ENCODE measurements around the gene NFKBIE.
A peak's percentile ranks its signal among the peaks of the same experiment; 100 is the strongest.

Gene NFKBIE

GRCh38 chr6:44229376-44230033 is 35.8 kb downstream of the NFKBIE start:
- peaks cover 23% of the 10 kb centered on the region for H3K4me1 ChIP-seq (ENCODE audit: control insufficient read depth, insufficient read depth, low read length)
- H3K9me3 ChIP-seq (ENCODE audit: control insufficient read depth, insufficient read depth, low read length) = no peaks in the 10 kb centered on the region
- no peak overlapping the region for H3K9ac ChIP-seq (ENCODE audit: low read depth, low read length)
- H3K27me3 ChIP-seq (ENCODE audit: control insufficient read depth, insufficient read depth, low read length) = no peaks in the 10 kb centered on the region
- no peak overlapping the region for H3K4me3 ChIP-seq (ENCODE audit: low read depth, low read length)
- peaks cover 44% of the 10 kb centered on the region for H3K36me3 ChIP-seq (ENCODE audit: control insufficient read depth, insufficient read depth, low read length)

- H3K27me3 ChIP-seq (ENCODE audit: control insufficient read depth, insufficient read depth, low read length) = no peaks in the 10 kb centered on the region
- H3K36me3 ChIP-seq (ENCODE audit: control insufficient read depth, insufficient read depth, low read length) = peaks cover 44% of the 10 kb centered on the region
- H3K4me1 ChIP-seq (ENCODE audit: control insufficient read depth, insufficient read depth, low read length) = peaks cover 20% of the 10 kb centered on the region
- no peak overlapping the region for H3K4me3 ChIP-seq (ENCODE audit: low read depth, low read length)
- no peaks in the 10 kb centered on the region for H3K9me3 ChIP-seq (ENCODE audit: control insufficient read depth, insufficient read depth, low read length)
- no peak overlapping the region for H3K9ac ChIP-seq (ENCODE audit: low read depth, low read length)
Measured at GRCh38 chr6:44228836-44229235, 36.5 kb downstream of the NFKBIE start.

GRCh38 chr6:44228433-44228832 is 36.9 kb downstream of the NFKBIE start:
- H3K9me3 ChIP-seq (ENCODE audit: control insufficient read depth, insufficient read depth, low read length) = no peaks in the 10 kb centered on the region
- H3K9ac ChIP-seq (ENCODE audit: low read depth, low read length) = no peak overlapping the region
- H3K36me3 ChIP-seq (ENCODE audit: control insufficient read depth, insufficient read depth, low read length) = peaks cover 44% of the 10 kb centered on the region
- no peak overlapping the region for H3K4me3 ChIP-seq (ENCODE audit: low read depth, low read length)
- H3K4me1 ChIP-seq (ENCODE audit: control insufficient read depth, insufficient read depth, low read length) = peaks cover 20% of the 10 kb centered on the region
- no peaks in the 10 kb centered on the region for H3K27me3 ChIP-seq (ENCODE audit: control insufficient read depth, insufficient read depth, low read length)

- Histone ChIP-seq H3K27me3 (ENCODE audit: control insufficient read depth, insufficient read depth, low read length) (no peaks in the 10 kb centered on the region), H3K4me3 (ENCODE audit: low read depth, low read length) (no peak overlapping the region), H3K4me1 (ENCODE audit: control insufficient read depth, insufficient read depth, low read length) (peaks cover 20% of the 10 kb centered on the region), H3K36me3 (ENCODE audit: control insufficient read depth, insufficient read depth, low read length) (peaks cover 42% of the 10 kb centered on the region), H3K9me3 (ENCODE audit: control insufficient read depth, insufficient read depth, low read length) (no peaks in the 10 kb centered on the region), H3K9ac (ENCODE audit: low read depth, low read length) (no peak overlapping the region)
Measured at GRCh38 chr6:44228031-44228430, 37.3 kb downstream of the NFKBIE start.

GRCh38 chr6:44227148-44227793 is 38.1 kb downstream of the NFKBIE start:
- no peaks in the 10 kb centered on the region for H3K9me3 ChIP-seq (ENCODE audit: control insufficient read depth, insufficient read depth, low read length)
- H3K4me1 ChIP-seq (ENCODE audit: control insufficient read depth, insufficient read depth, low read length) = peaks cover 20% of the 10 kb centered on the region
- no peak overlapping the region for H3K4me3 ChIP-seq (ENCODE audit: low read depth, low read length)
- H3K9ac ChIP-seq (ENCODE audit: low read depth, low read length) = no peak overlapping the region
- H3K27me3 ChIP-seq (ENCODE audit: control insufficient read depth, insufficient read depth, low read length) = no peaks in the 10 kb centered on the region
- peaks cover 36% of the 10 kb centered on the region for H3K36me3 ChIP-seq (ENCODE audit: control insufficient read depth, insufficient read depth, low read length)

GRCh38 chr6:44226368-44227147 is 38.8 kb downstream of the NFKBIE start:
- Histone ChIP-seq H3K4me1 (ENCODE audit: control insufficient read depth, insufficient read depth, low read length) (peaks cover 23% of the 10 kb centered on the region), H3K4me3 (ENCODE audit: low read depth, low read length) (no peak overlapping the region), H3K36me3 (ENCODE audit: control insufficient read depth, insufficient read depth, low read length) (peaks cover 30% of the 10 kb centered on the region), H3K9ac (ENCODE audit: low read depth, low read length) (peak overlapping the region; percentile 24), H3K27me3 (ENCODE audit: control insufficient read depth, insufficient read depth, low read length) (no peaks in the 10 kb centered on the region), H3K9me3 (ENCODE audit: control insufficient read depth, insufficient read depth, low read length) (no peaks in the 10 kb centered on the region)

- H3K4me3 ChIP-seq (ENCODE audit: low read depth, low read length) = peak overlapping the region; percentile 18
- no peaks in the 10 kb centered on the region for H3K27me3 ChIP-seq (ENCODE audit: control insufficient read depth, insufficient read depth, low read length)
- H3K9me3 ChIP-seq (ENCODE audit: control insufficient read depth, insufficient read depth, low read length) = no peaks in the 10 kb centered on the region
- peaks cover 26% of the 10 kb centered on the region for H3K36me3 ChIP-seq (ENCODE audit: control insufficient read depth, insufficient read depth, low read length)
- peaks cover 26% of the 10 kb centered on the region for H3K4me1 ChIP-seq (ENCODE audit: control insufficient read depth, insufficient read depth, low read length)
- peak overlapping the region; percentile 24 for H3K9ac ChIP-seq (ENCODE audit: low read depth, low read length)
Measured at GRCh38 chr6:44225579-44226325, 39.6 kb downstream of the NFKBIE start.

- Histone ChIP-seq H3K4me3 (ENCODE audit: low read depth, low read length) (peak overlapping the region; percentile 90), H3K36me3 (ENCODE audit: control insufficient read depth, insufficient read depth, low read length) (peaks cover 20% of the 10 kb centered on the region), H3K9me3 (ENCODE audit: control insufficient read depth, insufficient read depth, low read length) (no peaks in the 10 kb centered on the region), H3K4me1 (ENCODE audit: control insufficient read depth, insufficient read depth, low read length) (peaks cover 26% of the 10 kb centered on the region), H3K9ac (ENCODE audit: low read depth, low read length) (no peak overlapping the region), H3K27me3 (ENCODE audit: control insufficient read depth, insufficient read depth, low read length) (no peaks in the 10 kb centered on the region)
Measured at GRCh38 chr6:44224965-44225305, 40.4 kb downstream of the NFKBIE start.

GRCh38 chr6:44224029-44224964 is 41.1 kb downstream of the NFKBIE start:
- Histone ChIP-seq H3K9ac (ENCODE audit: low read depth, low read length) (peak overlapping the region; percentile 4), H3K36me3 (ENCODE audit: control insufficient read depth, insufficient read depth, low read length) (peaks cover 14% of the 10 kb centered on the region), H3K4me3 (ENCODE audit: low read depth, low read length) (peak overlapping the region; percentile 90), H3K4me1 (ENCODE audit: control insufficient read depth, insufficient read depth, low read length) (peaks cover 26% of the 10 kb centered on the region), H3K27me3 (ENCODE audit: control insufficient read depth, insufficient read depth, low read length) (no peaks in the 10 kb centered on the region), H3K9me3 (ENCODE audit: control insufficient read depth, insufficient read depth, low read length) (no peaks in the 10 kb centered on the region)

GRCh38 chr6:44223319-44224028 is 41.9 kb downstream of the NFKBIE start, which contains the start of gene SLC29A1:
Gene SLC29A1 (plus strand): TSS chr6:44223595. CDS start chr6:44227314, 3,719 bp downstream.
- H3K9me3 ChIP-seq (ENCODE audit: control insufficient read depth, insufficient read depth, low read length) = no peaks in the 10 kb centered on the region
- H3K4me3 ChIP-seq (ENCODE audit: low read depth, low read length) = peak within 1 kb of the TSS; percentile 90
- H3K27me3 ChIP-seq (ENCODE audit: control insufficient read depth, insufficient read depth, low read length) = no peaks in the 10 kb centered on the region
- peaks cover 8% of the 10 kb centered on the region for H3K36me3 ChIP-seq (ENCODE audit: control insufficient read depth, insufficient read depth, low read length)
- peaks cover 27% of the 10 kb centered on the region for H3K4me1 ChIP-seq (ENCODE audit: control insufficient read depth, insufficient read depth, low read length)
- peak within 1 kb of the TSS; percentile 4 for H3K9ac ChIP-seq (ENCODE audit: low read depth, low read length)

Data from iPS-15b (cell line).